HFFc6 (cell line): ENCODE measurements around the gene LEMD2. TPM values are rescaled to one million over a fixed set of nuclear protein-coding genes. Genes with fewer than 3 reads are reported as not detected.

ENCODE experiments used
- DNase-seq: peaks from one replicate; pipeline ENCODE4 v3.0.0-alpha.2; 2018
- H3K27ac Mint-ChIP-seq: 2 replicates; pipeline ENCODE4 v1.8.0; 2020; ENCODE audit warnings: mild to moderate bottlenecking, mixed read lengths
- H3K27me3 Mint-ChIP-seq: 2 replicates; pipeline ENCODE4 v1.8.0; 2021; ENCODE audit warnings: mild to moderate bottlenecking, moderate library complexity, mixed read lengths; ENCODE audit not compliant: insufficient read depth
- H3K36me3 Mint-ChIP-seq: 2 replicates; pipeline ENCODE4 v1.8.0; 2021; ENCODE audit warnings: low read depth, mixed read lengths
- H3K4me1 Mint-ChIP-seq: 2 replicates; pipeline ENCODE4 v1.8.0; 2020; ENCODE audit warnings: low read depth, mixed read lengths
- H3K4me3 Mint-ChIP-seq: 2 replicates; pipeline ENCODE4 v1.8.0; 2020; ENCODE audit warnings: mild to moderate bottlenecking, moderate library complexity, mixed read lengths
- H3K9me3 Mint-ChIP-seq: 2 replicates; pipeline ENCODE4 v1.8.0; 2020; ENCODE audit warnings: mild to moderate bottlenecking, mixed read lengths
- CTCF ChIP-seq: fragments of 200-600 bp; sonication (generic); IDR thresholded peaks from 2 replicates; pipeline ENCODE4 v1.5.0; 2021; ENCODE audit warnings: antibody characterized with exemption, mild to moderate bottlenecking
- total RNA-seq, 6 experiments: library from RNA; stranded (reverse); fragmentation: NEBNext Ultra II Directional; extraction: Animal tissue kit (Norgen Biotek cat#: 25700); gene quantifications; 2 replicates in 1 of 6; 3 replicates in 5 of 6; pipeline ENCODE4 v1.2.3, GENCODE V29; 2021

The LEMD2 gene
- total RNA-seq, 6 experiments from 2014 or later: 42.4 to 46.7 (median 44.9) TPM

GRCh38 chr6:33820784-33821520 lies 32.0 kb upstream of the LEMD2 start:
- Mint-ChIP-seq H3K36me3 (no peaks in the 10 kb centered on the region), H3K27ac (no peak overlapping the region), H3K27me3 (peaks cover 35% of the 10 kb centered on the region), H3K9me3 (no peaks in the 10 kb centered on the region), H3K4me3 (no peak overlapping the region), H3K4me1 (no peaks in the 10 kb centered on the region)
- no peak for DNase-seq
- no peak for TF ChIP-seq CTCF

- Mint-ChIP-seq H3K4me3 (no peak overlapping the region), H3K9me3 (no peaks in the 10 kb centered on the region), H3K27me3 (peaks cover 37% of the 10 kb centered on the region), H3K36me3 (no peaks in the 10 kb centered on the region), H3K4me1 (no peaks in the 10 kb centered on the region), H3K27ac (no peak overlapping the region)
- DNase-seq: no peak
- no peak for TF ChIP-seq CTCF
Measured at GRCh38 chr6:33820243-33820642, 31.3 kb upstream of the LEMD2 start.

GRCh38 chr6:33819021-33819420 lies 30.1 kb upstream of the LEMD2 start:
- no peak for DNase-seq
- peaks cover 36% of the 10 kb centered on the region for H3K27me3 Mint-ChIP-seq
- H3K4me3 Mint-ChIP-seq: no peak overlapping the region
- H3K27ac Mint-ChIP-seq: no peak overlapping the region
- H3K4me1 Mint-ChIP-seq: no peaks in the 10 kb centered on the region
- no peaks in the 10 kb centered on the region for H3K36me3 Mint-ChIP-seq
- no peak for TF ChIP-seq CTCF
- H3K9me3 Mint-ChIP-seq: no peaks in the 10 kb centered on the region

- DNase-seq: no peak
- H3K36me3 Mint-ChIP-seq: no peaks in the 10 kb centered on the region
- H3K27me3 Mint-ChIP-seq: peaks cover 39% of the 10 kb centered on the region
- no peak overlapping the region for H3K27ac Mint-ChIP-seq
- no peaks in the 10 kb centered on the region for H3K4me1 Mint-ChIP-seq
- no peaks in the 10 kb centered on the region for H3K9me3 Mint-ChIP-seq
- no peak overlapping the region for H3K4me3 Mint-ChIP-seq
- TF ChIP-seq CTCF: no peak
Measured at GRCh38 chr6:33818293-33818692, 29.4 kb upstream of the LEMD2 start.

- no peak overlapping the region for H3K27ac Mint-ChIP-seq
- H3K36me3 Mint-ChIP-seq: no peaks in the 10 kb centered on the region
- peaks cover 33% of the 10 kb centered on the region for H3K27me3 Mint-ChIP-seq
- no peak for DNase-seq
- H3K9me3 Mint-ChIP-seq: no peaks in the 10 kb centered on the region
- TF ChIP-seq CTCF: no peak
- no peak overlapping the region for H3K4me3 Mint-ChIP-seq
- H3K4me1 Mint-ChIP-seq: no peaks in the 10 kb centered on the region
Measured at GRCh38 chr6:33817489-33817888, 28.6 kb upstream of the LEMD2 start.
